Measurements from ENCODE around the gene CALCR.
"Not testable (repeated sequence)": the region's sequence is repeated elsewhere in the genome, so short reads cannot be mapped to it uniquely, and the experiment has no call there.

The CALCR gene

DNA sequence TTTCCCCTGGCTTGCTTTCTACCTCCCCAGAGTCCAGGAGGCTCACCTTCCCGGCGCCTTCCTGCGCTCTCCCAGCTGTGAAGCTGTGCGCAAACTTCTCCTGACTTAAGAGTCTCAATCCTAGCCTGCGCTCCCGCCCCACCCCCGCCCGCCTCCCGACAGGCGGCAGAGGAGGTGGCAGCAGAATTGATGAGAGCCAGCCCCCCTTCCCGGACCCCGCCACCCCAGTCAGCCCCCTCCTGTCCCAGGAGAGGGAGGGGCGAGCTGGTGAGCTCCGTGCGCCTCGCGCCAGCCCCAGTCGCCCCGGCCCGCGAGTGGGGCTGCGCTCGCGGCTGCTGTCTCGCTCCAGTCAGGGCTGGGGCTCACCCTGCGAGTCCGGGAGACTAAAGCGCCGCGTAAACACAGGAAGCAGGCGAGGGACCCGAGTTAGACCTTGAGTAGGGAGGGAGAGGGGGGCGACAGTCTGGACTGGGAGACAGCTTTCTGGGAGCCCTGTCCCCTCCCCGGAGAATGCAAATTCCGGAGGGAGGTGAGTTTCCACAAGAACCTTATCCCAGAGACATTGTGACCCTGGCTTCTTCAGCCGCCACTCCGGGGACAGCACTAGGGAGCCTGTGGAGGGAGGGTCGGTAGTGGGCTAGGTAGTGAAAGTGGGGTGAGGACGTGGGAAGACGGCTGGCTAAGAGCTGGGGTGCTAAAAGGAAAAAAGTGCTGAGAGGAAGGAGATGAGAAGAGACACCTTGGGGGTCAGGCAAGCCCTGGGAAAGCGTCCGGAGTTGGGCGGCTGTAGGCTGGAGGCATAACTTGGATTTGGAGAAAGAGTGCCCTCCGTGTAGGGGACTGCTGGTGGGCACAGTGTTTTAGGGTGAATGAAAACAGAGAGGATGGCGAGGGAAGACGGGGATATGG lies at the start of gene CALCR:
Gene CALCR, minus strand, starts transcription at position 79 of the 909 bp plus-strand sequence. CDS start 87,743 bp downstream, outside the sequence.
- no peak for DNase-seq

DNA sequence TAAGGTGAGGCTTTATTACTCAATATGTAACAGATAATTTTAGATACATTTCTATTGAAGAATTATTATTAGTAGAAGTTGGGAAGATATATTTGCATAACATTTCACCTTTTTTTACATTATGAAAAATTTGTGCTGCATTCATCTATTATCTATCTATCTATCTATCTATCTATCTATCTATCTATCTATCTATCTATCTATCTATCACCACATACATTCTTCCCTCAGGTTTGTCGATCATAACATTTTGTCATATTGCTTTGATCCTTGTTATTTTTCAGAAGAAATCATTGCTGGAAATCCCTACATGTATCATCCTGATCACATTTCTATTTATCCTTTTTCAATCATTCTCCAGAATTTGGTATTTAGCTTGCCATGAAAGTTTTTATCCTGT lies 49.3 kb upstream of the CALCR start:
- DNase-seq: no peak

DNA sequence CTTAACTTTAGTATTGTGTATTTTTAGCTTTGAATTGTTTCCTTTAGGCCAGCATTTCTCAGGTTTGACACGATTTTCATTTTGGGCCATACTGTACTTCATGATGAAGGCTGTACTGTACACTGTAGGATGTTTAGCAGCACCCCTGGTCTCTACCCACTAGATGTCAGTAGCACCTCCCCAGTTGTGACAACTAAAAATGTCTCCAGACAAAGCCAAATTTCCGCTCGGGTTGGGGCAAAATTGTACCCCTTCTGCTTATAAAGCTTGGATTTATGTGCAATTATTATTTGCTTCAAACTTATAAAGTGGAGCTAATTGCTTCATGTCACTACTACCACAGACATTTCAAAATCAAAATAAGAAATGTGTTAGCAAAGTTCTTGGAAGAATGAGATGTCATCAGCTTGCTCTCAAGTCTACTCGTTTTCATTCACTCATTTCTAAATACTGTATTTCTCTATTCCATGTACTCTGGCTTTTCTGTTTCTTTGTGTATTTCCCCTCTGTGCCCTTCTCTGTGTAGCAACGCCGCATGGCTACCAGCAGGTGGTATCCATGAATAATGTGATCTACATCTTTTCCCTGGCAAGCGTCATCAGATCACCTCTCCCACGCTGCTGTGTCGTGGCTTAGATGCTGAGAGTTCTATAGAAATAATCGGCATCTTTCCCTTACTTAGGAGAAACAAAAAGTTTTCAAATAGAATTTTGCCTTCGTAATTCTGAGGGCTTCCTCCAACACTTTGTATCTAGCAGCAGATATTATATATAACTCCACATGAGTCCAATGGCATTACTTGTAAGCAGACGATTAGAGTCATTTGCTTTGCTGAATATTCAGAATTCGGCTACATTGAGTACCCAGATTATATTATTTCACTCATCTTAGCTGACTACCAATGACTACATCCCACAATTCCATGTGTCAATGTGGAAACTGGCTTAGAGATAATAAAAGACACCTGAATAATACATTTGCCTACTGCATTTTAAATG lies 47.8 kb upstream of the CALCR start:
- DNase-seq: no peak

- DNase-seq: no peak
These were observed 46.3 kb upstream of the CALCR start for GRCh38 chr7:93620864-93621263.

- DNase-seq: no peak
These were observed 45.5 kb upstream of the CALCR start for GRCh38 chr7:93620057-93620456.

- no peak for DNase-seq
These were observed 26.8 kb upstream of the CALCR start for GRCh38 chr7:93601363-93601762.

GRCh38 chr7:93594250-93594649 lies 19.7 kb upstream of the CALCR start:
- DNase-seq: no peak

DNA sequence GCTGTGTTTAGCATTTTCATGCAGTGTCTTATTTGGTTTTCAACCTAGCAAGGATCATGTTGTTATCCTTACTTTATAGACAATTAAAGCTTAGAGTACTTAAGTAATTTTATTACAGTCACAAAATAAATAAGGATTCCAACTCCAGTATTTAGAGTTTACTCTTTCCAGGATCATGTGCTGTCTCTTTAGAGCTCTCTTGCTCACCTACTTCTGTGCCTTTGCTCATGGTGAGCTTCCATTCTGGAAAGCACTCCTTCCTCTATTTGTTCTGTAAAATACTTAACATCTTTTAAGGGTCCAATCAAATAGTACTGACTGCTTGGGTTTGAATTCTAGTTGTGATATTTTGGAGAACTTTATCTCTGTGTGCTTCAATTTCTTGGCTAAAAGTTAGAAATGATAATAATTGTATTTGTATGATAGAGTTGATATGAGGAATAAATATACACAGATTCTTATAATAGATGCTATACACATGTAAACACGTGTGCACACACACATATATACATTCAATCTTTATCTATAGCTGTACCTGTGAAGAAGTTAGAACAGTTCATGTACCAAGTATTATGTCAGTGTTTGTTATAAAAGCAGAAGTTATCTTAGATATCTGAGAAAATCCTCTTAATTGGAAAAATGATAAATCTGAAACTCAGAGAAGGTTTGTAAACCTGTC lies 18.2 kb upstream of the CALCR start:
- DNase-seq: no peak

GRCh38 chr7:93591224-93592050 lies 16.9 kb upstream of the CALCR start:
- DNase-seq: not testable (repeated sequence)

DNA sequence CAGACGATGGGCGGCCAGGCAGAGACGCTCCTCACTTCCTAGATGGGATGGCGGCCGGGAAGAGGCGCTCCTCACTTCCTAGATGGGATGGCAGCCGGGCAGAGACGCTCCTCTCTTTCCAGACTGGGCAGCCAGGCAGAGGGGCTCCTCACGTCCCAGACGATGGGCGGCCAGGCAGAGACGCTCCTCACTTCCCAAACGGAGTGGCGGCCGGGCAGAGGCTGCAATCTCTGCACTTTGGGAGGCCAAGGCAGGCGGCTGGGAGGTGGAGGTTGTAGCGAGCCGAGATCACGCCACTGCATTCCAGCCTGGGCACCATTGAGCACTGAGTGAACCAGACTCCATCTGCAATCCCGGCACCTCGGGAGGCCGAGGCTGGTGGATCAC lies 11.9 kb upstream of the CALCR start:
- DNase-seq: not testable (repeated sequence)

- DNase-seq: not testable (repeated sequence)
These were observed 11.4 kb upstream of the CALCR start for GRCh38 chr7:93585694-93586478.

DNA sequence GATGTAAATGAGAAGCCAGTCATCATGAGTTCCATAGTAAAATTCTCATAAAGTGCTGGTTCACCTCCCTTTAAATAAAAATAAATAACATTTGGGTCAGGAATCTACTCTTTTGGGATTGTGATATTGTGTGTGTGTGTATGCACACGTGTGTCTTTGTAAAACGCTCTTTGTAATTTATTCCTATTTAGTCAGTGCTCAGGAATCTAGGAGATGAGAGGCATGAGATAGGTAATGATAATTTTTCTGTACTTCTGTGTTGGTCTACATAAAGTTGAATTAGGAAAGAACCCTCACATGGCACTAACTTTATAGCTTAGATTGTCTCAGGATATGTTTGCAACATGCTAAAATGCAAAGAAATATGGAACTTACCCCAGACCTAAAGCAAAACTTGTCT lies 4.9 kb upstream of the CALCR start:
- no peak for DNase-seq

GRCh38 chr7:93578762-93579161 lies 4.2 kb upstream of the CALCR start:
- DNase-seq: no peak

DNA sequence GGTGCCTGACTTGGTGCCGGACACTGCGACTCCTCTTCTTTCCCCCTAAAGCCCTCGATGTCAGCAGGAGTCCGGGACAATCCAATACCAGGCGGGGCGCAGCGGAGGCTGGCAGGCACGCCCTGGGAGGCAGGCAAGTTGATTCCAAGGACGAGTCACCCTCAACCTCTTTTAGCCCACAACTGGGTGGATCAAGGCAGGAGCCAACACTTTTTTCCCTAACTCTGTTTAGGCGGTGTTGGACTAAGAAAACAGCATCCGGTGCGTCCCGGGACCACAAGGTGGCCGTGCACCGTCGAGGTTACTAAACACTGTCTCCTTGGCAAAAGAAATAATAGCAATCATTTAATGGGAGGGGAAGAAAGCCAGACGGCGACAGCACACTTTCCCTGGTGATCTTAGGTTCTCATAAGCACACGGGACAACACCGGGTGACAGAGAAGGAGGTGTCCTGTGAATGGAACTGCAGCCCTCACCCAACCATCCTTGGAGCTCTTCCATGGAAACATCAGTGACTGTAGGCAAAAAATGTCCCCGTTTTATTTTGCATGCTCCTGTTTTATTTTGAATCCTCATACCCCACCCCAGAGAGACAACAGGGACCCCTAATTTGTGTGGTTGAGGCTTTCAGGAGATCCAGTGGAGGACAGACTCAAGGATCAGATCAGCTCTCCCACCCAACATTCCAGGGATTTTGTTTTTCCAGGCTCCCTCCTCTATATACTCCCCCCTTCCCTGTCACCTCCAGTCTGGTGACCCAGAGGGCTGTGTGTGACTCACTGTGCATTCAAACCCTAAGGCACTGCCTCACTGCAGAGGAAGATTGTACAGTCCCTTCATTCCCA lies 1.3 kb upstream of the CALCR start:
- no peak for DNase-seq

GRCh38 chr7:93574269-93574645 lies 267 bp downstream of the CALCR start:
- DNase-seq: no peak

- DNase-seq: no peak
These were observed 5.3 kb downstream of the CALCR start for GRCh38 chr7:93569189-93569588.

GRCh38 chr7:93566876-93567275 lies 7.6 kb downstream of the CALCR start:
- DNase-seq: no peak

- DNase-seq: no peak
These were observed 10.9 kb downstream of the CALCR start for GRCh38 chr7:93563584-93563983.

DNA sequence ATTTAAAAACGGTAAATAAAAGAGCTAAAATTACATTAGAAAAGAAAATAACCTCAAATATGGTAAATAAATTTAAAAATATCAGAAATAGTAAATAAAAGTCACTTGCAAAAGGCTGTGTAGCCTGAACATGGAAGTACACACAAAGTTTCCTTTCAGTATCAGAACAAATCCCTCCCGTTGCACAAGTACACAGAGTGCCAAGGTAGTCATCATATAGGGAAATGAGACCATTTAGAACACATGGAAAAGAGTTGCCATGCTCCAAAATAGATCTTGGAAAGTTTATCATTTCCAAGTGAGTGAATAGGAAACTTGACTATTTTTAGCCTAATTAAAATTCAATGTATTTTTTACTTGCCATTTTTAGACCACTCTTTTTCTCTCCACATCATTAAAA lies 11.6 kb downstream of the CALCR start:
- no peak for DNase-seq

- no peak for DNase-seq
These were observed 12.4 kb downstream of the CALCR start for GRCh38 chr7:93562106-93562505.

All from stimulated activated CD4-positive, alpha-beta T cell treated with anti-CD3 and anti-CD28 coated beads, Interleukin-4, amount 100 ng/mL, for 24 hours (primary cell).